IMR-90 (cell line): ENCODE results near the gene NEDD4L. TPM values are rescaled to one million over a fixed set of nuclear protein-coding genes. Genes with fewer than 3 reads are reported as not detected.

Experiments
- ATAC-seq: fragments of 200-7000 bp; cut with Tn5 transposase; 2 replicates; pipeline ENCODE4 v1.9.1; 2020; ENCODE audit warnings: low read depth, mild to moderate bottlenecking, moderate library complexity
- BruUV-seq: library from RNA; stranded (reverse); fragments of 400-500 nt; replicated peaks from 2 replicates; lab custom pipeline; 2021; lab: Mats Ljungman, UMichigan
- CTCF ChIA-PET: fragments of 300-600 bp; formaldehyde crosslinking; extraction: SDS; loops from one replicate; lab custom pipeline; 2021; ENCODE audit warnings: antibody characterized with exemption; lab: Yijun Ruan, JAX
- POLR2A ChIA-PET: fragments of 300-600 bp; sonication (Branson Sonifier 250); formaldehyde crosslinking; loops from one replicate; lab custom pipeline; 2022; ENCODE audit warnings: antibody characterized with exemption; ENCODE audit not compliant: unreplicated experiment; lab: Charles Lee
- DNase-seq: peaks from one replicate; pipeline ENCODE4 v3.0.0; 2013
- H2AFZ ChIP-seq: replicated peaks from 2 replicates; pipeline ENCODE3; 2013; ENCODE audit warnings: low read length, mild to moderate bottlenecking; ENCODE audit not compliant: poor library complexity
- H2AK5ac ChIP-seq: 2 replicates; pipeline ENCODE4 v1.6.1; 2013; ENCODE audit warnings: low read depth, low read length, inconsistent platforms
- H2AK9ac ChIP-seq: replicated peaks from 2 replicates; pipeline ENCODE3; 2013; ENCODE audit warnings: mild to moderate bottlenecking, low read depth, low read length, moderate library complexity; ENCODE audit not compliant: poor library complexity
- H2BK120ac ChIP-seq: 2 replicates; pipeline ENCODE4 v1.6.1; 2013; ENCODE audit warnings: low read depth, low read length, inconsistent platforms
- H2BK15ac ChIP-seq: 3 replicates; pipeline ENCODE4 v1.6.1; 2013; ENCODE audit warnings: low read depth, low read length, inconsistent platforms
- H2BK20ac ChIP-seq: 2 replicates; pipeline ENCODE4 v1.6.1; 2013; ENCODE audit warnings: low read depth, mild to moderate bottlenecking, inconsistent platforms, low read length, moderate library complexity
- H2BK5ac ChIP-seq: 2 replicates; pipeline ENCODE4 v1.6.1; 2013; ENCODE audit warnings: mild to moderate bottlenecking, low read depth, low read length, inconsistent platforms; ENCODE audit not compliant: poor library complexity, severe bottlenecking
- H3K14ac ChIP-seq: replicated peaks from 2 replicates; pipeline ENCODE4 v1.6.1; 2013; ENCODE audit warnings: low read depth, low read length, inconsistent platforms
- H3K18ac ChIP-seq: 2 replicates; pipeline ENCODE4 v1.6.1; 2013; ENCODE audit warnings: low read depth, low read length, control low read depth
- H3K23ac ChIP-seq: 2 replicates; pipeline ENCODE4 v1.6.1; 2013; ENCODE audit warnings: low read depth, low read length, inconsistent platforms
- H3K27ac ChIP-seq: 2 replicates; pipeline ENCODE4 v1.5.1; 2013; ENCODE audit warnings: mild to moderate bottlenecking, control low read depth, low read length; ENCODE audit not compliant: insufficient read depth
- H3K27me3 ChIP-seq: 2 replicates; pipeline ENCODE4 v1.6.1; 2013; ENCODE audit warnings: low read length; ENCODE audit not compliant: control insufficient read depth, insufficient read depth
- H3K36me3 ChIP-seq: 2 replicates; pipeline ENCODE4 v1.6.1; 2013; ENCODE audit warnings: low read length, mixed read lengths; ENCODE audit not compliant: control insufficient read depth, insufficient read depth
- H3K4ac ChIP-seq: 2 replicates; pipeline ENCODE4 v1.6.1; 2013; ENCODE audit warnings: low read depth, low read length, inconsistent platforms
- H3K4me1 ChIP-seq: 2 replicates; pipeline ENCODE4 v1.6.1; 2013; ENCODE audit warnings: low read length, mixed read lengths; ENCODE audit not compliant: control insufficient read depth, insufficient read depth
- H3K4me2 ChIP-seq: 2 replicates; pipeline ENCODE4 v1.6.1; 2013; ENCODE audit warnings: low read depth, mild to moderate bottlenecking, control low read depth, low read length, moderate library complexity
- H3K4me3 ChIP-seq: 2 replicates; pipeline ENCODE4 v1.5.1; 2013; ENCODE audit warnings: low read depth, mild to moderate bottlenecking, control low read depth, low read length, moderate library complexity; ENCODE audit not compliant: insufficient read depth
- H3K56ac ChIP-seq: 2 replicates; pipeline ENCODE4 v1.6.1; 2013; ENCODE audit warnings: low read length, inconsistent platforms; ENCODE audit not compliant: insufficient read depth; ENCODE audit errors: extremely low read depth
- H3K79me1 ChIP-seq, 2 experiments: 2 replicates each; pipeline ENCODE4 v1.6.1; 2013; ENCODE audit warnings: low read length in 2 of 2, inconsistent platforms in 1 of 2, low read depth in 1 of 2
- H3K9ac ChIP-seq: 2 replicates; pipeline ENCODE4 v1.6.1; 2013; ENCODE audit warnings: low read depth, low read length, control low read depth
- H3K9me1 ChIP-seq: 2 replicates; pipeline ENCODE4 v1.6.1; 2013; ENCODE audit warnings: low read length, inconsistent platforms; ENCODE audit not compliant: insufficient read depth
- H3K9me3 ChIP-seq: 2 replicates; pipeline ENCODE4 v1.6.1; 2013; ENCODE audit warnings: low read length; ENCODE audit not compliant: control insufficient read depth, insufficient read depth
- H4K20me1 ChIP-seq: 2 replicates; pipeline ENCODE4 v1.6.1; 2013; ENCODE audit warnings: low read length, inconsistent platforms; ENCODE audit not compliant: insufficient read depth
- H4K5ac ChIP-seq: 2 replicates; pipeline ENCODE4 v1.6.1; 2013; ENCODE audit warnings: mild to moderate bottlenecking, low read depth, low read length, control low read depth
- H4K8ac ChIP-seq, 2 experiments: 2 replicates each; pipeline ENCODE4 v1.6.1; 2013; ENCODE audit warnings: low read depth in 2 of 2, low read length in 2 of 2, control low read depth in 1 of 2, inconsistent platforms in 1 of 2
- H4K91ac ChIP-seq: 2 replicates; pipeline ENCODE4 v1.6.1; 2013; ENCODE audit warnings: low read depth, low read length, inconsistent platforms; ENCODE audit not compliant: insufficient read depth
- BHLHE40 ChIP-seq: fragments of 150-350 bp; IDR thresholded peaks from 2 replicates; pipeline ENCODE4 v1.6.1; 2016; ENCODE audit warnings: mild to moderate bottlenecking, low read depth, low read length
- FOS ChIP-seq: fragments of 150-350 bp; IDR thresholded peaks from 2 replicates; pipeline ENCODE4 v1.6.1; 2016; ENCODE audit warnings: low read depth, low read length
- MAZ ChIP-seq: IDR thresholded peaks from 2 replicates; pipeline ENCODE4 v1.6.1; 2012; ENCODE audit warnings: low read depth, mild to moderate bottlenecking, low read length, improper control_type of control experiment, moderate library complexity, borderline replicate concordance
- MXI1 ChIP-seq: IDR thresholded peaks from 2 replicates; pipeline ENCODE4 v1.6.1; 2012; ENCODE audit warnings: low read depth, mild to moderate bottlenecking, low read length, moderate library complexity, borderline replicate concordance
- RAD21 ChIP-seq: IDR thresholded peaks from 2 replicates; pipeline ENCODE4 v1.6.1; 2012; ENCODE audit warnings: low read length, improper control_type of control experiment
- RFX5 ChIP-seq: IDR thresholded peaks from 2 replicates; pipeline ENCODE4 v1.8.0; 2012; ENCODE audit warnings: low read depth, mild to moderate bottlenecking, low read length, moderate library complexity
- WGBS, 2 experiments: methylation state at CpG; one replicate each; pipeline versions ENCODE4 v1.1.5 to v1.1.7; 2013; ENCODE audit warnings: missing lambda C conversion rate in 2 of 2; ENCODE audit not compliant: insufficient read length in 1 of 2; ENCODE audit errors: extremely low coverage in 2 of 2; 5-methylcytosine and 5-hydroxymethylcytosine counted together
- dilution Hi-C: fragments of 300-500 bp; cut with HindIII; formaldehyde crosslinking; loops from one replicate; pipeline ENCODE4 v1.14.3; 2018; ENCODE audit warnings: low sequenced_read_pairs; ENCODE audit not compliant: unreplicated experiment
- in situ Hi-C: fragments of 300-500 bp; cut with MboI; formaldehyde crosslinking; loops from 3 replicates; pipeline ENCODE4 v1.14.3; 2019; ENCODE audit warnings: low sequenced_read_pairs, inconsistent platforms, mixed read lengths
- intact Hi-C: fragments of 100-400 bp; cut with micrococcal nuclease; formaldehyde crosslinking; loops from 2 replicates; pipeline ENCODE4 v1.10.0; 2022
- polyA plus RNA-seq, 3 experiments: library from polyadenylated mRNA; depleted of rRNA; stranded (reverse); fragments of >200 nt; gene quantifications; 2 replicates each; pipeline ENCODE4 v1.2.3, GENCODE V29; 2012; ENCODE audit warnings: low replicate concordance in 1 of 3
- total RNA-seq: library from RNA; depleted of rRNA; stranded (reverse); fragments of >200 nt; gene quantifications from 2 replicates; pipeline ENCODE4 v1.2.3, GENCODE V29; 2012
- TF ChIP-seq, protein P1 (sequence below): fragments of 150-350 bp; IDR thresholded peaks from 2 replicates; pipeline ENCODE4 v1.6.1; 2016; ENCODE audit warnings: low read depth, mild to moderate bottlenecking, low read length, moderate library complexity, borderline replicate concordance

NEDD4L gene
- total and polyA plus RNA-seq, 2 of the 4 experiments (the other 2 are of a cell fraction): 10.0 to 10.9 TPM

DNA sequence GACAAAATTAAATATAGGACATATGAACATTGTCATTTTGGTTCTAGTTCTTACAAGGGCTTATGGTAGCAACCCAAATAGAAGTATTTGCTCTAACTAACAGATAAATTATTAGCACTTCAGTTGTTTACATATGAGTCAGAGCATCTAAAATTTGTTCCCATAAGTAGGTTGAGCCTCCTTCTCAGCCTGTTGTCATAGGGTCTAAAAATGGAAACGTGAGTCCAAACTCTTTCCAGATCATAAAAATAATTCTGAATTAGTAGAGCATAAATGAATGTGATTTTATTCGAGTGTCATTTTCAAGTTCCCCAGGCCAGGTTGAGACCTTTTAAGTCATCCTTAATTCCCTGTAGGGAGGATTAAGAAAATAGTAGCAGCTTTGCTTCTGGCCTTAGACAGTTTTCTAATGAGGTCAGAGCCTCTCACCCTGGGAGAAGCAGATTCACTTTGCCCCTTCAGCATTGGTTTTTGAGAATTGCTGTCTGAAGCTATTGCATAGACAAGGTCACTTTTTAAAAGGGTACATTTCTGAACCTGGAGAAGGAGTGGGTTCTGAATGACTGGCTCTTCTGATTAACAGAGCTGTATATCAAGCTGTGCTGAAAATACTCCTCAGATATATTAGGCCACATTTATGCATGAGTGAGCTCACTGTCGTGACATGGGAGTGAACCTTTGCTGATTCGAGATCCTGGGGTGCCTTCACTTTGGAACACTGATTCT is 164.3 kb downstream of the NEDD4L start:
- intact Hi-C loops (no loop called here), dilution Hi-C loops (no loop called here), in situ Hi-C loops (no loop called here)
- peak overlapping the region; percentile 84; the same call in 1 of the 2 replicates for H3K18ac ChIP-seq
- peak overlapping the region; percentile 59 to 75 for H4K8ac ChIP-seq
- H2BK20ac ChIP-seq: peak overlapping the region; percentile 66
- H2BK120ac ChIP-seq: peak overlapping the region; percentile 67
- no peak overlapping the region for H2AFZ ChIP-seq
- H3K4me3 ChIP-seq: no peak overlapping the region
- H2BK5ac ChIP-seq: peak overlapping the region; percentile 53
- H3K9ac ChIP-seq: no peak overlapping the region
- CTCF ChIA-PET: no interaction called here
- POLR2A ChIA-PET: no interaction called here
- no CpG with 5 or more reads among the region's 4 CpGs for WGBS, 2 experiments
- H4K20me1 ChIP-seq: no peaks in the 10 kb centered on the region
- H3K9me1 ChIP-seq: peaks cover 21% of the 10 kb centered on the region
- peaks cover 14% of the 10 kb centered on the region for H3K4me1 ChIP-seq
- H2BK15ac ChIP-seq: peak overlapping the region; percentile 98; the same call in 1 of the 3 replicates
- peak overlapping the region; percentile 87 for H4K91ac ChIP-seq
- peak overlapping the region; percentile 47; the same call in 1 of the 2 replicates for H4K5ac ChIP-seq
- no peaks in the 10 kb centered on the region for H3K9me3 ChIP-seq
- H3K27ac ChIP-seq: no peak overlapping the region
- H2AK9ac ChIP-seq: no peak overlapping the region
- peak overlapping the region; percentile 23; the same call in 1 of the 2 replicates for H3K4me2 ChIP-seq
- H3K4ac ChIP-seq: peak overlapping the region; percentile 71
- H3K23ac ChIP-seq: peak overlapping the region; percentile 79
- H2AK5ac ChIP-seq: peak overlapping the region; percentile 89; the same call in 1 of the 2 replicates
- no peak for TF ChIP-seq RFX5
- peak; percentile 73 for TF ChIP-seq BHLHE40
- no peak for TF ChIP-seq MXI1
- TF ChIP-seq RAD21: no peak
- TF ChIP-seq, protein P1, sequence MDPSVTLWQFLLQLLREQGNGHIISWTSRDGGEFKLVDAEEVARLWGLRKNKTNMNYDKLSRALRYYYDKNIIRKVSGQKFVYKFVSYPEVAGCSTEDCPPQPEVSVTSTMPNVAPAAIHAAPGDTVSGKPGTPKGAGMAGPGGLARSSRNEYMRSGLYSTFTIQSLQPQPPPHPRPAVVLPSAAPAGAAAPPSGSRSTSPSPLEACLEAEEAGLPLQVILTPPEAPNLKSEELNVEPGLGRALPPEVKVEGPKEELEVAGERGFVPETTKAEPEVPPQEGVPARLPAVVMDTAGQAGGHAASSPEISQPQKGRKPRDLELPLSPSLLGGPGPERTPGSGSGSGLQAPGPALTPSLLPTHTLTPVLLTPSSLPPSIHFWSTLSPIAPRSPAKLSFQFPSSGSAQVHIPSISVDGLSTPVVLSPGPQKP: no peak
- TF ChIP-seq FOS: peak; percentile 63
- no peak for TF ChIP-seq MAZ
- H3K27me3 ChIP-seq: no peaks in the 10 kb centered on the region
- no peaks in the 10 kb centered on the region for H3K36me3 ChIP-seq
- peaks cover 6 to 22% of the 10 kb centered on the region in 2 experiments; a peak in 3 of 4 replicates for H3K79me1 ChIP-seq
- ATAC-seq (peak; percentile 67), DNase-seq (peak; percentile 67)
- peak overlapping the region; percentile 62 for H3K14ac ChIP-seq
- BruUV-seq: no TSS peak
- no peak overlapping the region for H3K56ac ChIP-seq
